HepG2 (cell line): ENCODE data around the gene SLC8B1. TPM values are rescaled to one million over a fixed set of nuclear protein-coding genes. Genes with fewer than 3 reads are reported as not detected.

Experiments
- ATAC-seq: fragments of 200-7000 bp; cut with Tn5 transposase; 3 replicates; pipeline ENCODE4 v1.9.1; 2020; ENCODE audit warnings: mild to moderate bottlenecking, moderate library complexity
- BruUV-seq: library from RNA; stranded (reverse); fragments of 400-500 nt; replicated peaks from 2 replicates; lab custom pipeline; 2021; lab: Mats Ljungman, UMichigan
- CTCF ChIA-PET: fragments of 300-600 bp; formaldehyde crosslinking; extraction: SDS; loops from one replicate; lab custom pipeline; 2021; ENCODE audit warnings: low total read pairs, inconsistent platforms, low intra/inter-chr PET ratio; lab: Yijun Ruan, JAX
- POLR2A ChIA-PET: fragments of 350-600 bp; sonication (Branson Sonifier 250); formaldehyde crosslinking; loops from one replicate; lab custom pipeline; 2020; ENCODE audit warnings: antibody characterized with exemption, inconsistent platforms; lab: Yijun Ruan, JAX
- DNase-seq: peaks from one replicate; pipeline ENCODE4 v3.0.0-alpha.2; 2015; ENCODE audit warnings: low spot score
- FAIRE-seq: peaks from 3 replicates; lab custom pipeline; 2011; peaks lifted over from hg19 to GRCh38; lab: Jason Lieb, UNC
- H2AFZ ChIP-seq: one replicate; pipeline ENCODE4 v1.6.1; 2011; ENCODE audit warnings: low read length, inconsistent platforms
- H3K27ac ChIP-seq: fragments of 300-600 bp; 3 replicates; pipeline ENCODE4 v1.8.0; 2011; ENCODE audit warnings: mixed run types, mild to moderate bottlenecking, mixed read lengths, low read length, inconsistent platforms; ENCODE audit not compliant: insufficient read depth; ENCODE audit errors: extremely low read length
- H3K27me3 ChIP-seq, 2 experiments: fragments of 200-600 bp in 1 of 2; 2 replicates in 1 of 2; 3 replicates in 1 of 2; pipeline versions ENCODE4 v1.6.0 to v1.8.0; 2011; ENCODE audit warnings: low read length in 2 of 2, mild to moderate bottlenecking in 2 of 2, moderate library complexity in 2 of 2, inconsistent platforms in 1 of 2; ENCODE audit not compliant: insufficient read depth in 2 of 2, control insufficient read depth in 1 of 2
- H3K36me3 ChIP-seq, 2 experiments: fragments of 200-600 bp in 1 of 2; replicated peaks in 1 of 2; 2 replicates in 1 of 2; 3 replicates in 1 of 2; pipeline versions ENCODE4 v1.5.1 to v1.8.0; 2011; ENCODE audit warnings: low read length in 2 of 2, inconsistent platforms in 1 of 2; ENCODE audit not compliant: insufficient read depth in 2 of 2, control insufficient read depth in 1 of 2
- H3K4me1 ChIP-seq: 2 replicates; pipeline ENCODE4 v1.5.1; 2012; ENCODE audit warnings: low read length, inconsistent platforms; ENCODE audit not compliant: insufficient read depth
- H3K4me2 ChIP-seq: 2 replicates; pipeline ENCODE4 v1.6.0; 2011; ENCODE audit warnings: low read depth, low read length, inconsistent platforms
- H3K4me3 ChIP-seq, 3 experiments: fragments of 200-600 bp in 1 of 3; sonication (generic), shearing (Covaris generic) in 1 of 3; replicated peaks in 1 of 3; 2 replicates each; pipeline ENCODE4 v1.5.1; 2011 to 2016; ENCODE audit warnings: low read length in 3 of 3, inconsistent platforms in 2 of 3, low read depth in 2 of 3, mild to moderate bottlenecking in 2 of 3, control low read depth in 1 of 3, mixed read lengths in 1 of 3; ENCODE audit not compliant: insufficient read depth in 1 of 3
- H3K79me2 ChIP-seq: one replicate; pipeline ENCODE4 v1.6.1; 2011; ENCODE audit warnings: low read length, inconsistent platforms; ENCODE audit not compliant: insufficient read depth
- H3K9ac ChIP-seq: 2 replicates; pipeline ENCODE4 v1.6.0; 2011; ENCODE audit warnings: mild to moderate bottlenecking, low read depth, low read length, inconsistent platforms; ENCODE audit not compliant: insufficient read depth
- H3K9me3 ChIP-seq: 2 replicates; pipeline ENCODE4 v1.5.1; 2012; ENCODE audit warnings: mild to moderate bottlenecking, low read length
- H4K20me1 ChIP-seq: 2 replicates; pipeline ENCODE4 v1.6.0; 2011; ENCODE audit warnings: inconsistent platforms, mild to moderate bottlenecking, low read length, moderate library complexity; ENCODE audit not compliant: insufficient read depth
- GLI4 ChIP-seq: sonication (generic); formaldehyde crosslinking; IDR thresholded peaks from 2 replicates; pipeline ENCODE4 v1.5.1; 2020; ENCODE audit warnings: missing genetic modification reagents, mild to moderate bottlenecking, moderate library complexity, borderline replicate concordance
- MED8 ChIP-seq: sonication (generic); formaldehyde crosslinking; IDR thresholded peaks from 2 replicates; pipeline ENCODE4 v1.8.1; 2023; ENCODE audit warnings: mild to moderate bottlenecking, missing genetic modification reagents; ENCODE audit not compliant: insufficient replicate concordance
- SMAD3 ChIP-seq: sonication (generic); formaldehyde crosslinking; IDR thresholded peaks from 2 replicates; pipeline ENCODE4 v1.4.0; 2020; ENCODE audit warnings: missing genetic modification reagents
- ZNF407 ChIP-seq: sonication (generic); formaldehyde crosslinking; IDR thresholded peaks from one replicate; pipeline ENCODE4 v1.5.1; 2020; ENCODE audit warnings: mild to moderate bottlenecking, missing genetic modification reagents; ENCODE audit errors: not compliant biosample characterization
- ZNF501 ChIP-seq: sonication (generic); formaldehyde crosslinking; IDR thresholded peaks from 2 replicates; pipeline ENCODE4 v1.5.1; 2020; ENCODE audit warnings: mild to moderate bottlenecking, moderate library complexity, missing genetic modification reagents
- WGBS: methylation state at CpG from one replicate; pipeline ENCODE4 v1.1.6; 2017; ENCODE audit warnings: low lambda C conversion rate; 5-methylcytosine and 5-hydroxymethylcytosine counted together
- in situ Hi-C: cut with HindIII; loops from 2 replicates; pipeline ENCODE4 v1.10.0; 2017; ENCODE audit warnings: low pct_unique_long_range_greater_than_20kb; ENCODE audit not compliant: extremely low pct_ligation_motif_present
- intact Hi-C: fragments of 100-400 bp; cut with micrococcal nuclease; formaldehyde crosslinking; loops from one replicate; pipeline ENCODE4 v1.10.0; 2022; ENCODE audit not compliant: unreplicated experiment
- polyA plus RNA-seq, 8 experiments: library from polyadenylated mRNA; depleted of rRNA in 3 of 8; stranded (reverse) in 7 of 8; unstranded in 1 of 8; fragments of >200 nt; fragmentation: Illumina TruSeq in 4 of 8; extraction: Trizol in 4 of 8; gene quantifications; 2 replicates each; pipeline versions ENCODE4 v1.2.1 to v1.2.3, GENCODE V29; 2011 to 2016; ENCODE audit warnings: low read depth in 4 of 8, missing spikeins in 1 of 8, mixed read lengths in 1 of 8; ENCODE audit not compliant: insufficient read depth in 1 of 8
- total RNA-seq, 5 experiments: library from RNA; depleted of rRNA; stranded (reverse); fragments of >200 nt; fragmentation: Illumina TruSeq; extraction: Trizol; gene quantifications; 2 replicates each; pipeline ENCODE4 v1.2.3, GENCODE V29; 2016; ENCODE audit warnings: low read depth in 1 of 5

SLC8B1 gene
- total and polyA plus RNA-seq, 2 of the 13 experiments (the other 11 are each of a cell fraction or from before 2014, with no cell fraction given), result 6.8 to 8.0 TPM

DNA sequence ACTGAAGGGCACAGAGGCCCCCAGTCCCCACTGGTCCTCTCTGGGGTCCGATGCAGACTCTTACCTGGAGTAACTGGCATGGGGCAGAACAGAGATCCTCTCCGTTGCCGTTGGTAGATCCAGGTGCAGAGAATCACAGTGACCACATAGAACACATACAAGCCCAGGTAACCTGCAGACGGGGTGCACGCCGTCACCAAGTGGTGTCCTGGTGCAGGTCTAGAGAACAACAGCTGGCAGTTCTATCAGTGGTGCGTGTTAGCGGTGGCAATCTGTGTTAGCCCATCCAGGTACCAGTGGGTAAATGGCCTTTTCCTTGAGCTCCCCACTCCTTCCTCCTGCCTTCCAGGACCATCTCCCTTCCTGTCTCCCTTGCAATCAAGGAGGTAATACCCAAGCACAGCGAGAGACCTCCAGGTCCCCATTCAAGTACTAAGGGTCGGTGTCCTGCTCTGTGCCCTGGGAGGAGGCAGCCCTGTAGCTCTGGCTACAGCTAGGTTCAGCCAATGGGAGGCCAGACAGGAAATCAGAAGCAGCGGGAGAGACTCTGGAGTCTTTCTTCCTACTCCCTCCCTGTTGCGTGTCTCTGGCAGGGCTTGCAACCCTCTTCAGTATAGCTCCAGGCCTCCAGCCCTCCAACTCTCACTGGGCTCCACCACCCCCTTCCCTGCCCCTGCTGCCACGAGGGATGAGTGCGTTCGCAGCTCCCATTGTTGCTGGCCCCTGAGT is 15.8 kb downstream of the SLC8B1 start:
- CTCF ChIA-PET, result no interaction called here
- in situ Hi-C loops, result no loop called here
- Histone ChIP-seq H3K36me3 (peaks cover 5 to 7% of the 10 kb centered on the region in 2 experiments; a peak in 1 of 5 replicates), H3K27ac (no peak overlapping the region), H3K79me2 (no peaks in the 10 kb centered on the region)
- DNase-seq, result no peak
- no peak for TF ChIP-seq GLI4 (CRISPR knock-in tag)
- no peak for TF ChIP-seq ZNF501
- TF ChIP-seq MED8 (CRISPR knock-in tag), result no peak
- no peak for TF ChIP-seq ZNF407 (CRISPR knock-in tag)
- TF ChIP-seq SMAD3 (CRISPR knock-in tag), result no peak
- TF ChIP-seq, all 625 proteins: peak for 0
- 96% methylated on average over 12 of the region's 15 CpGs for WGBS
- Histone ChIP-seq H3K9me3 (no peaks in the 10 kb centered on the region), H4K20me1 (no peaks in the 10 kb centered on the region), H3K27me3 (no peaks in the 10 kb centered on the region), H3K4me3 (no peak overlapping the region), H3K4me2 (no peak overlapping the region), H3K4me1 (no peaks in the 10 kb centered on the region), H3K9ac (no peak overlapping the region), H2AFZ (no peak overlapping the region)
- no peak for FAIRE-seq
- intact Hi-C loops, result no loop called here
- BruUV-seq, result no TSS peak
- POLR2A ChIA-PET, result no interaction called here
- no peak for ATAC-seq
